ENCODE measurements around the gene TMX4.

GRCh38 chr20:7993238-7993637 lies 26.3 kb downstream of the TMX4 start:
- TF ChIP-seq EZH2phosphoT487 (IDR thresholded peaks at IDR 0.05; ENCODE audit: unreplicated experiment) (no peak), POLR2AphosphoS5 (IDR thresholded peaks at IDR 0.05; ENCODE audit: low read depth) (no peak), REST (IDR thresholded peaks at IDR 0.05; ENCODE audit: unreplicated experiment) (no peak), CREB1 (CRISPR knock-in tag; IDR thresholded peaks at IDR 0.05; ENCODE audit: low read depth) (no peak), EZH2 (IDR thresholded peaks at IDR 0.05; ENCODE audit: low read depth, unreplicated experiment) (no peak), JUNB (IDR thresholded peaks at IDR 0.05; ENCODE audit: unreplicated experiment) (no peak), NANOG (IDR thresholded peaks at IDR 0.05; ENCODE audit: borderline replicate concordance) (no peak), ETS1 (IDR thresholded peaks at IDR 0.05) (no peak), STAT1 (IDR thresholded peaks at IDR 0.05; ENCODE audit: unreplicated experiment) (no peak), ZNF114 (CRISPR knock-in tag; IDR thresholded peaks at IDR 0.05) (no peak)
- TF ChIP-seq, protein P1, sequence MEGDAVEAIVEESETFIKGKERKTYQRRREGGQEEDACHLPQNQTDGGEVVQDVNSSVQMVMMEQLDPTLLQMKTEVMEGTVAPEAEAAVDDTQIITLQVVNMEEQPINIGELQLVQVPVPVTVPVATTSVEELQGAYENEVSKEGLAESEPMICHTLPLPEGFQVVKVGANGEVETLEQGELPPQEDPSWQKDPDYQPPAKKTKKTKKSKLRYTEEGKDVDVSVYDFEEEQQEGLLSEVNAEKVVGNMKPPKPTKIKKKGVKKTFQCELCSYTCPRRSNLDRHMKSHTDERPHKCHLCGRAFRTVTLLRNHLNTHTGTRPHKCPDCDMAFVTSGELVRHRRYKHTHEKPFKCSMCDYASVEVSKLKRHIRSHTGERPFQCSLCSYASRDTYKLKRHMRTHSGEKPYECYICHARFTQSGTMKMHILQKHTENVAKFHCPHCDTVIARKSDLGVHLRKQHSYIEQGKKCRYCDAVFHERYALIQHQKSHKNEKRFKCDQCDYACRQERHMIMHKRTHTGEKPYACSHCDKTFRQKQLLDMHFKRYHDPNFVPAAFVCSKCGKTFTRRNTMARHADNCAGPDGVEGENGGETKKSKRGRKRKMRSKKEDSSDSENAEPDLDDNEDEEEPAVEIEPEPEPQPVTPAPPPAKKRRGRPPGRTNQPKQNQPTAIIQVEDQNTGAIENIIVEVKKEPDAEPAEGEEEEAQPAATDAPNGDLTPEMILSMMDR (conservative IDR thresholded peaks at IDR 0.05; ENCODE audit: low read depth in 2 of 2), result no peak
- TF ChIP-seq, protein P2, sequence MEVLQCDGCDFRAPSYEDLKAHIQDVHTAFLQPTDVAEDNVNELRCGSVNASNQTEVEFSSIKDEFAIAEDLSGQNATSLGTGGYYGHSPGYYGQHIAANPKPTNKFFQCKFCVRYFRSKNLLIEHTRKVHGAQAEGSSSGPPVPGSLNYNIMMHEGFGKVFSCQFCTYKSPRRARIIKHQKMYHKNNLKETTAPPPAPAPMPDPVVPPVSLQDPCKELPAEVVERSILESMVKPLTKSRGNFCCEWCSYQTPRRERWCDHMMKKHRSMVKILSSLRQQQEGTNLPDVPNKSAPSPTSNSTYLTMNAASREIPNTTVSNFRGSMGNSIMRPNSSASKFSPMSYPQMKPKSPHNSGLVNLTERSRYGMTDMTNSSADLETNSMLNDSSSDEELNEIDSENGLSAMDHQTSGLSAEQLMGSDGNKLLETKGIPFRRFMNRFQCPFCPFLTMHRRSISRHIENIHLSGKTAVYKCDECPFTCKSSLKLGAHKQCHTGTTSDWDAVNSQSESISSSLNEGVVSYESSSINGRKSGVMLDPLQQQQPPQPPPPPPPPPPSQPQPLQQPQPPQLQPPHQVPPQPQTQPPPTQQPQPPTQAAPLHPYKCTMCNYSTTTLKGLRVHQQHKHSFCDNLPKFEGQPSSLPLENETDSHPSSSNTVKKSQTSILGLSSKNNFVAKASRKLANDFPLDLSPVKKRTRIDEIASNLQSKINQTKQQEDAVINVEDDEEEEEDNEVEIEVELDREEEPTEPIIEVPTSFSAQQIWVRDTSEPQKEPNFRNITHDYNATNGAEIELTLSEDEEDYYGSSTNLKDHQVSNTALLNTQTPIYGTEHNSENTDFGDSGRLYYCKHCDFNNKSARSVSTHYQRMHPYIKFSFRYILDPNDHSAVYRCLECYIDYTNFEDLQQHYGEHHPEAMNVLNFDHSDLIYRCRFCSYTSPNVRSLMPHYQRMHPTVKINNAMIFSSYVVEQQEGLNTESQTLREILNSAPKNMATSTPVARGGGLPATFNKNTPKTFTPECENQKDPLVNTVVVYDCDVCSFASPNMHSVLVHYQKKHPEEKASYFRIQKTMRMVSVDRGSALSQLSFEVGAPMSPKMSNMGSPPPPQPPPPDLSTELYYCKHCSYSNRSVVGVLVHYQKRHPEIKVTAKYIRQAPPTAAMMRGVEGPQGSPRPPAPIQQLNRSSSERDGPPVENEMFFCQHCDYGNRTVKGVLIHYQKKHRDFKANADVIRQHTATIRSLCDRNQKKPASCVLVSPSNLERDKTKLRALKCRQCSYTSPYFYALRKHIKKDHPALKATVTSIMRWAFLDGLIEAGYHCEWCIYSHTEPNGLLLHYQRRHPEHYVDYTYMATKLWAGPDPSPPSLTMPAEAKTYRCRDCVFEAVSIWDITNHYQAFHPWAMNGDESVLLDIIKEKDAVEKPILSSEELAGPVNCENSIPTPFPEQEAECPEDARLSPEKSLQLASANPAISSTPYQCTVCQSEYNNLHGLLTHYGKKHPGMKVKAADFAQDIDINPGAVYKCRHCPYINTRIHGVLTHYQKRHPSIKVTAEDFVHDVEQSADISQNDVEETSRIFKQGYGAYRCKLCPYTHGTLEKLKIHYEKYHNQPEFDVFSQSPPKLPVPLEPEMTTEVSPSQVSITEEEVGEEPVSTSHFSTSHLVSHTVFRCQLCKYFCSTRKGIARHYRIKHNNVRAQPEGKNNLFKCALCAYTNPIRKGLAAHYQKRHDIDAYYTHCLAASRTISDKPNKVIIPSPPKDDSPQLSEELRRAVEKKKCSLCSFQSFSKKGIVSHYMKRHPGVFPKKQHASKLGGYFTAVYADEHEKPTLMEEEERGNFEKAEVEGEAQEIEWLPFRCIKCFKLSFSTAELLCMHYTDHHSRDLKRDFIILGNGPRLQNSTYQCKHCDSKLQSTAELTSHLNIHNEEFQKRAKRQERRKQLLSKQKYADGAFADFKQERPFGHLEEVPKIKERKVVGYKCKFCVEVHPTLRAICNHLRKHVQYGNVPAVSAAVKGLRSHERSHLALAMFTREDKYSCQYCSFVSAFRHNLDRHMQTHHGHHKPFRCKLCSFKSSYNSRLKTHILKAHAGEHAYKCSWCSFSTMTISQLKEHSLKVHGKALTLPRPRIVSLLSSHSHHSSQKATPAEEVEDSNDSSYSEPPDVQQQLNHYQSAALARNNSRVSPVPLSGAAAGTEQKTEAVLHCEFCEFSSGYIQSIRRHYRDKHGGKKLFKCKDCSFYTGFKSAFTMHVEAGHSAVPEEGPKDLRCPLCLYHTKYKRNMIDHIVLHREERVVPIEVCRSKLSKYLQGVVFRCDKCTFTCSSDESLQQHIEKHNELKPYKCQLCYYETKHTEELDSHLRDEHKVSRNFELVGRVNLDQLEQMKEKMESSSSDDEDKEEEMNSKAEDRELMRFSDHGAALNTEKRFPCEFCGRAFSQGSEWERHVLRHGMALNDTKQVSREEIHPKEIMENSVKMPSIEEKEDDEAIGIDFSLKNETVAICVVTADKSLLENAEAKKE (CRISPR knock-in tag; IDR thresholded peaks at IDR 0.05), result no peak

Measured in GM23338 (cell line).